B cell (primary cell): Measurements from ENCODE around the gene ZNF141. TPM values are rescaled to one million over a fixed set of nuclear protein-coding genes. Genes with fewer than 3 reads are reported as not detected.
A peak's percentile ranks its signal among the peaks of the same experiment; 100 is the strongest.

Experiments used
- ATAC-seq: fragments of 200-7000 bp; cut with Tn5 transposase; one replicate; pipeline ENCODE4 v1.10.0; 2021; ENCODE audit warnings: low read depth, mild to moderate bottlenecking, moderate number of reproducible peaks, moderate library complexity
- CTCF ChIA-PET: fragments of 350-600 bp; sonication (Branson Sonifier 250); formaldehyde crosslinking; loops from one replicate; lab custom pipeline; 2021; ENCODE audit warnings: antibody characterized with exemption, inconsistent platforms; lab: Charles Lee
- POLR2A ChIA-PET: fragments of 350-600 bp; sonication (Branson Sonifier 250); formaldehyde crosslinking; loops from one replicate; lab custom pipeline; 2021; ENCODE audit warnings: antibody characterized with exemption; lab: Charles Lee
- DNase-seq: peaks from one replicate; pipeline ENCODE4 v3.0.0; 2013
- H2AFZ ChIP-seq: 2 replicates; pipeline ENCODE4 v1.6.1; 2012; ENCODE audit warnings: mild to moderate bottlenecking, low read depth, low read length; ENCODE audit not compliant: insufficient read depth, poor library complexity, severe bottlenecking
- H3K27ac ChIP-seq, 2 donors: 1 replicate in 1 of 2; 2 replicates in 1 of 2; pipeline ENCODE4 v1.5.1; 2012 to 2013; ENCODE audit warnings: low read length in 2 of 2, mild to moderate bottlenecking in 2 of 2, moderate library complexity in 1 of 2
- H3K27me3 ChIP-seq, 4 experiments: fragments of 200-600 bp in 1 of 4; sonication (generic) in 1 of 4; replicated peaks in 1 of 4; 1 replicate in 2 of 4; 2 replicates in 2 of 4; pipeline versions ENCODE4 v1.6.1 to v1.7.0; 2013 to 2016; ENCODE audit warnings: low read length in 3 of 4, mild to moderate bottlenecking in 2 of 4, mixed read lengths in 1 of 4, moderate library complexity in 1 of 4; ENCODE audit not compliant: insufficient read depth in 4 of 4, control insufficient read depth in 3 of 4; ENCODE audit errors: control extremely low read depth in 1 of 4
- H3K36me3 ChIP-seq, 2 experiments: replicated peaks in 1 of 2; 1 replicate in 1 of 2; 2 replicates in 1 of 2; pipeline versions ENCODE4 v1.6.1 to v1.7.1; 2013; ENCODE audit warnings: low read length in 1 of 2; ENCODE audit not compliant: insufficient read depth in 2 of 2, control insufficient read depth in 1 of 2; ENCODE audit errors: control extremely low read depth in 1 of 2, extremely low read depth in 1 of 2
- H3K4me1 ChIP-seq, 2 donors: fragments of 200-600 bp in 1 of 2; sonication (generic) in 1 of 2; 1 replicate in 1 of 2; 2 replicates in 1 of 2; pipeline versions ENCODE4 v1.5.1 to v1.6.1; 2013 to 2017; ENCODE audit warnings: low read length in 2 of 2; ENCODE audit not compliant: control insufficient read depth in 2 of 2, insufficient read depth in 2 of 2
- H3K4me2 ChIP-seq: replicated peaks from 2 replicates; pipeline ENCODE3; 2012; ENCODE audit warnings: mild to moderate bottlenecking, low read depth, low read length; ENCODE audit not compliant: poor library complexity, severe bottlenecking
- H3K4me3 ChIP-seq, 5 experiments: fragments of 200-600 bp in 1 of 5; sonication (generic) in 1 of 5; 1 replicate in 3 of 5; 2 replicates in 2 of 5; pipeline versions ENCODE4 v1.5.1 to v1.7.0; 2011 to 2016; ENCODE audit warnings: low read length in 4 of 5, mild to moderate bottlenecking in 4 of 5, low read depth in 2 of 5, control low read depth in 1 of 5, moderate library complexity in 1 of 5; ENCODE audit not compliant: insufficient read depth in 1 of 5; ENCODE audit errors: control extremely low read depth in 1 of 5, extremely low read depth in 1 of 5
- H3K79me2 ChIP-seq: fragments of 200-600 bp; sonication (generic); one replicate; pipeline ENCODE4 v1.6.0; 2016; ENCODE audit warnings: low read length; ENCODE audit not compliant: control insufficient read depth, insufficient read depth
- H3K9ac ChIP-seq: fragments of 200-600 bp; sonication (generic); 2 replicates; pipeline ENCODE4 v1.6.1; 2017; ENCODE audit warnings: mild to moderate bottlenecking, low read length, moderate library complexity
- H3K9me3 ChIP-seq, 3 donors: one replicate each; pipeline versions ENCODE4 v1.6.1 to v1.7.1; 2013; ENCODE audit warnings: low read length in 2 of 3; ENCODE audit not compliant: control insufficient read depth in 2 of 3, insufficient read depth in 1 of 3; ENCODE audit errors: control extremely low read depth in 1 of 3
- H4K20me1 ChIP-seq: 2 replicates; pipeline ENCODE4 v1.6.0; 2012; ENCODE audit warnings: mild to moderate bottlenecking, low read length; ENCODE audit not compliant: insufficient read depth, control insufficient read depth, poor library complexity, severe bottlenecking
- H3K27ac Mint-ChIP-seq: one replicate; pipeline ENCODE4 v1.8.0; 2021; ENCODE audit warnings: mixed read lengths
- H3K27me3 Mint-ChIP-seq: one replicate; pipeline ENCODE4 v1.8.0; 2021; ENCODE audit warnings: mixed read lengths
- H3K4me1 Mint-ChIP-seq: one replicate; pipeline ENCODE4 v1.8.0; 2021; ENCODE audit warnings: mixed read lengths
- H3K4me3 Mint-ChIP-seq: one replicate; pipeline ENCODE4 v1.8.0; 2021; ENCODE audit warnings: mixed read lengths
- H3K9me3 Mint-ChIP-seq: one replicate; pipeline ENCODE4 v1.8.0; 2022; ENCODE audit warnings: mixed read lengths; ENCODE audit not compliant: insufficient read depth
- CTCF ChIP-seq: fragments of 200-600 bp; IDR thresholded peaks from one replicate; pipeline ENCODE4 v1.8.0; 2022; ENCODE audit warnings: antibody characterized with exemption, mild to moderate bottlenecking
- EZH2 ChIP-seq: IDR thresholded peaks from 2 replicates; pipeline ENCODE4 v1.6.1; 2012; ENCODE audit warnings: borderline replicate concordance, low read depth, mild to moderate bottlenecking, moderate library complexity, low read length; ENCODE audit not compliant: insufficient read depth, poor library complexity, severe bottlenecking
- WGBS: methylation state at CpG from one replicate; pipeline ENCODE4 v1.1.5; 2013; ENCODE audit warnings: missing lambda C conversion rate; ENCODE audit not compliant: insufficient coverage; 5-methylcytosine and 5-hydroxymethylcytosine counted together
- intact Hi-C: fragments of 100-400 bp; cut with micrococcal nuclease; formaldehyde crosslinking; loops from one replicate; pipeline ENCODE4 v1.10.0; 2022
- polyA plus RNA-seq: library from polyadenylated mRNA; depleted of rRNA; stranded (reverse); fragments of >200 nt; gene quantifications from 2 replicates; pipeline ENCODE4 v1.2.3, GENCODE V29; 2012
- total RNA-seq, 2 donors: library from RNA; stranded (reverse); fragments of 120-200 nt in 1 of 2; gene quantifications; 1 replicate in 1 of 2; 2 replicates in 1 of 2; pipeline versions ENCODE4 v1.2.3 to v1.2.4, GENCODE V29; 2013 to 2022

The ZNF141 gene
- total and polyA plus RNA-seq, 2 donors (not counting 1 experiment from before 2014, with no cell fraction given): 8.0 to 68.1 TPM

GRCh38 chr4:304969-305680 is 32.5 kb upstream of the ZNF141 start, which contains the start of gene ZNF732:
Gene ZNF732 (minus strand): TSS chr4:305474. CDS start chr4:305310, 164 bp downstream.
- Histone ChIP-seq H3K4me1 (peaks cover 12 to 20% of the 10 kb centered on the region in 2 donors), H4K20me1 (no peaks in the 10 kb centered on the region), H2AFZ (peak within 1 kb of the TSS; percentile 10), H3K9me3 (peaks cover 7 to 65% (median 64%) of the 10 kb centered on the region in 3 donors), H3K4me3 (peak within 1 kb of the TSS in 1 of 5 experiments; percentile 39), H3K27me3 (no peaks in the 10 kb centered on the region), H3K4me2 (no peak within 1 kb of the TSS), H3K27ac (peak within 1 kb of the TSS in 1 of 2 donors; percentile 72), H3K36me3 (no peaks in the 10 kb centered on the region), H3K79me2 (no peaks in the 10 kb centered on the region), H3K9ac (peak within 1 kb of the TSS; percentile 11)
- intact Hi-C loops: no loop called here
- no peak for DNase-seq
- peak within 1 kb of the TSS; percentile 83 for H3K27ac Mint-ChIP-seq
- H3K27me3 Mint-ChIP-seq: peaks cover 8% of the 10 kb centered on the region
- ChIA-PET CTCF (no interaction called here), POLR2A (interaction anchor here (0.6 kb wide), 1 partner anchor 165 kb away, joined by 4 read pairs; no protein-coding TSS in a partner anchor)
- H3K9me3 Mint-ChIP-seq: peaks cover 18% of the 10 kb centered on the region
- 33% methylated on average over 51 of the region's 53 CpGs for WGBS
- ATAC-seq: no peak
- peak within 1 kb of the TSS; percentile 16 for H3K4me3 Mint-ChIP-seq
- TF ChIP-seq EZH2 (no peak), CTCF (no peak)
- peaks cover 25% of the 10 kb centered on the region for H3K4me1 Mint-ChIP-seq

- peaks cover 0 to 4% (median 0%) of the 10 kb centered on the region in 4 experiments for H3K27me3 ChIP-seq
- CTCF ChIA-PET: interaction anchor here (0.6 kb wide), 1 partner anchor 51 kb away, joined by 4 read pairs; no protein-coding TSS in a partner anchor
These were observed 31.1 kb upstream of the ZNF141 start for GRCh38 chr4:306551-306961.

More at GRCh38 chr4:306551-306961, 31.1 kb upstream of the ZNF141 start:
- Histone ChIP-seq H3K4me3 (peak overlapping the region in 1 of 5 experiments; percentile 1), H3K4me2 (no peak overlapping the region), H2AFZ (no peak overlapping the region), H3K4me1 (peaks cover 12 to 20% of the 10 kb centered on the region in 2 donors), H3K9ac (no peak overlapping the region), H4K20me1 (no peaks in the 10 kb centered on the region), H3K27ac (peak overlapping the region in 1 of 2 donors; percentile 72), H3K36me3 (no peaks in the 10 kb centered on the region), H3K9me3 (peaks cover 7 to 75% (median 71%) of the 10 kb centered on the region in 3 donors), H3K79me2 (no peaks in the 10 kb centered on the region)
- peak overlapping the region; percentile 16 for H3K4me3 Mint-ChIP-seq
- H3K27ac Mint-ChIP-seq: peak overlapping the region; percentile 83
- peaks cover 5% of the 10 kb centered on the region for H3K27me3 Mint-ChIP-seq
- ATAC-seq (peak; percentile 77), DNase-seq (peak; percentile 81)
- intact Hi-C loops: no loop called here
- POLR2A ChIA-PET: no interaction called here
- peaks cover 25% of the 10 kb centered on the region for H3K4me1 Mint-ChIP-seq
- WGBS: no CpG with 5 or more reads among the region's 3 CpGs
- H3K9me3 Mint-ChIP-seq: peaks cover 18% of the 10 kb centered on the region
- TF ChIP-seq CTCF: no peak
- TF ChIP-seq EZH2: no peak
